ELR (cell line): ENCODE data around the gene GNGT1.
"Not testable (repeated sequence)": the region's sequence is repeated elsewhere in the genome, so short reads cannot be mapped to it uniquely, and the experiment has no call there.

Experiments
- DNase-seq: peaks from one replicate; pipeline ENCODE4 v3.0.0-alpha.2; 2015; ENCODE audit warnings: low read depth

The GNGT1 gene

DNA sequence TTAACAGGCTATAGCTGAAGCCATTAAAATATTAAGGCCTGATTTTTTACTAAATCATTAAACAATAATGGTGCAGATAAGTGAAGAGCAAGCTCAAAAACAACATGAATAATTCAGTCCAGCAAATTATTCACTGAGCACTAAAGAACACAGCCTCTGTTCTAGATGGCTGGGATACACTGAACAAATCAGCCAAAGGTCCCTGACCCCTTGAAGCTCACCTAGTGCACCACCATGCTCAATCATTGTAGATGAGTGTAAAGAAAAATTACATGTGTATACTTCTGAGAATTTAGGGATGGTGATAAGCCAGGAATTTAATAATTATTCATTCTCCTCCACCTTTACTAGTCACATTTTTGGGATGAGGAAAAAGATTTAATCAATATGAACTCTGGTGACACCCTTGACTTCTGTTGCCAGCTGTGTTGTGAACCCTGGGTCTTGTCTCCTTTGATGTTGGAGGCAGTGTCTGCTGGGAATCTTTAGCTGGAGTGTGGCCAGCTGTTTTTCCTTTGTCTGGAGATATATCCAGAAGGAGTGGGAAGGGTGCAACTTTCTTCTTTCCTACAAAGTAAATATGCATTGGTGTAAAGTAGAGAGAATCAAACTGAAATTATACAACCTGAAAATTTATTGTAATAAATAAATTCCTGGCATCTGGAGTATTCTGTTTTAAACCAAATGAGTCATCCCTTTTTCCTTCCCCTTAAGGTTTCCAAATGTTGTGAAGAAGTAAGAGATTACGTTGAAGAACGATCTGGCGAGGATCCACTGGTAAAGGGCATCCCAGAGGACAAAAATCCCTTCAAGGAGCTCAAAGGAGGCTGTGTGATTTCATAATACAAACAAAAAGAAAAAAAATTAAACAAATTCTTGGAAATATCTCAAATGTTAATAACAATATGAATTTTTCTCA is 4.0 kb downstream of the GNGT1 start:
- peak; percentile 49 for DNase-seq

DNA sequence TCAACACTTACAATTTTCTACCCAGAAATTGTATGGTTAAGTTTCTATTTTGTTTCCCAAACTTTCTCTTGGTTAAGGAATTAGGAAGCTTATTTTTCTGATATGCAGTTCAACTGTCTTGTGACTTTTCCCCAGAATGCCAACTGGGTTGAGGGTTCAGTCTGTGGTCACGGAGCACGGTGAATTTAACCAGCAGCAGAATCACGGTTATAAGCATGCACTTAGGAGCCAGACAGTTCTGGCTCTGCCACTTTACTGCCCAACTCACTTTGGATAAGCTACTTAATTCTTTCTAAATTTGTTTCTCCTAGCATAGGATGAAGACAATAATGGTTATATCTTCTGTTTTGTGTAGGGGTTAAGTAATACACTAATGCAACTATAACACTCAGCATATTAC is 4.9 kb downstream of the GNGT1 start:
- DNase-seq, result not testable (repeated sequence)

DNA sequence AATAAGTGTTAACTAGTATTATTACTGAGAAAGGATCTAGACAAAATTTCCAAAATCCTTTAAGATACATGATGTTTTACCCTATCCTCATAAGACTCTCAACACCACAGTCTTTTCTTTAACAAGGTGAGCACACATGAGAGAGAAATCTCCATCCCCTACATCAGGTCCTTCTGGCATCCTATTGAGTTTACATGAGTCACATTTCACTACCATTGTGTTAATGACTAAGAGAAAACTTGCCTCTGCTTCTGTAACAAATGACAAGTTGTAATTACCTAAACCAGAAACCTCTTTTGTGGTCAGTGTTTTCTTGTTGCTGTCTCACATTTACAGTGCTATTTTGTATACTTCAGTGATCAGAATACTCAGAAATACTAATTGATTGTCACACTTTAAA is 5.3 kb downstream of the GNGT1 start:
- peak; percentile 30 for DNase-seq

DNA sequence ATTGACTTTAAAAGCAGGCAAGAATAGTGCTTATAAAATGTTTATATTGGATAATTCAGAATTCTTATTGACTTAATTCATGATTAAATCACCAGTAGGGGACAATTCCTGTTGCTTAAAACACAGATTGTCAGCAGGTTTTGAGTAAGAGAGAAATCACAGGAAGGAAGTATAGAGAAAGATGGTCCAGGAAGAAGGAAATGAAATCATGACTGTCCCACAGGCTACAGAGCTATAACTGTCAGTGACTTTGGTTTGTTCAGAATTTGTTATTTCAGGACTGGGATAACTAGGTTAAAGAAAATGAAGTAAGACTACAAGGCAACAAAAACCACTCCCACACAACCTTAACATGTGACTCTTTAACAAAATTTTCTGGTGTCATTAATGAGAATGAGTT is 6.8 kb downstream of the GNGT1 start:
- DNase-seq, result no peak

DNA sequence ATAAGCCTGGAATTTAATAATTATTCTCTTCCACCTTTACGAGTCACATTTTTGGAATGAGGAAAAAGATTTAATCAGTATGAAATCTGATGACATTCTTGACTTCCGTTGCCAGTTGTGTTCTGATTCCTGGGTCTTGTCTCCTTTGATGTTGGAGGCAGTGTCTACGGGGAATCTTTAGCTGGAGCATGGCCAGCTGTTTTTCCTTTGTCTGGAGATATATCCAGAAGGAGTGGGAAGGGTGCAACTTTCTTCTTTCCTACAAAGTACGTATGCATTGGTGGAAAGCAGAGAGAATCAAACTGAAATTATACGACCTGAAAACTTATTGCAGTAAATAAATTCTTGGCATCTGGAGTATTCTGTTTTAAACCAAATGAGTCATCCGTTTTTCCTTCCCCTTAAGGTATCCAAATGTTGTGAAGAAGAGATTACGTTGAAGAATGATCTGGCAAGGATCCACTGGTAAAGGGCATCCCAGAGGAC is 8.3 kb downstream of the GNGT1 start:
- DNase-seq, result peak; percentile 80

DNA sequence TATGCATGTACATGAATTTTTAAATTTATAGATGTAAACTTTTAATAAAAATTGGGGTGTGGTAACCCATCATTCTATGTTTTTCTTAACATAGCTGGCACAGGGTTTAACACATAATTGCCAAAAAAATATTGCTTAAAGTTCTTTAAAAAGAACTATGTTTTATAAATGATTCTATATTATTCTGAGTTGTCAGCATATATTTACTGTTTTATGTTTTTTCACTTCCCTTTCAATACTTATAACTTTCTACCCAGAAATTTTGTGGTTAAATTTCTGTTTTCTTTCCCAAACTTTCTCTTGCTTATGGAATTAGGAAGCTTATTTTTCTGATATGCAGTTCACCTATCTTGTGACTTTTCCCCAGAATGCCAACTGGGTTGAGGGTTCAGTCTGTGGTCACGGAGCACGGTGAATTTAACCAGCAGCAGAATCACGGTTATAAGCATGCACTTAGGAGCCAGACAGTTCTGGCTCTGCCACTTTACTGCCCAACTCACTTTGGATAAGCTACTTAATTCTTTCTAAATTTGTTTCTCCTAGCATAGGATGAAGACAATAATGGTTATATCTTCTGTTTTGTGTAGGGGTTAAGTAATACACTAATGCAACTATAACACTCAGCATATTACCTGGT is 9.0 kb downstream of the GNGT1 start:
- DNase-seq, result not testable (repeated sequence)

DNA sequence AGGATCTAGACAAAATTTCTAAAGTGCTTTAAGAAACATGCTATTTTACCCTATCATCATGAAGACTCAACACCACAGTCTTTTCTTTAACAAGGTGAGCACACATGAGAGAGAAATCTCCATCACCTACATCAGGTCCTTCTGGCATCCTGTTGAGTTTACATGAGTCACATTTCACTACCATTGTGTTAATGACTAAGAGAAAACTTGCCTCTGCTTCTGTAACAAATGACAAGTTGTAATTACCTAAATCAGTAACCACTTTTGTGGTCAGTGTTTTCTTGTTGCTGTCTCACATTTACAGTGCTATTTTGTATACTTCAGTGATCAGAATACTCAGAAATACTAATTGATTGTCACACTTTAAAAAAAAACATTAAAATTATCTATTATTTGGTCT is 9.5 kb downstream of the GNGT1 start:
- not testable (repeated sequence) for DNase-seq

DNA sequence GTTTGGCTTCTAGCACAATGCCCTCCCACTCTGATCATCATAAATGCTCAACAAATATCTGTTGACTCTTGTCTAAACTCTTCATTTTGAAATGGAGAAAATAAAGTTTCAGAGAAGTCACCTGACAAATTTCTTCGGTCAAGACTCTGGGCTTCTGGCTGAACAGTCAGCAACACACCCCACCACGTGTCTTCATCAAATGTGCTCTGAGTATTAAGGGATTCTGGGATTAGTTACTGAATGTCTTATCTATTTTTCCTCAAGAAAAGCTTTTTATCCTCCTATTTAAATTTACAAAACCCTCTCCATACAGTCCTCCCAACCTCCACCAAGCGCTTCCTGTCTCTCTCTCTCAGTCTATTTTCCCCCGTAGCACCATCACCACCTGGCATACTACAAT is 9.9 kb downstream of the GNGT1 start:
- not testable (repeated sequence) for DNase-seq

DNA sequence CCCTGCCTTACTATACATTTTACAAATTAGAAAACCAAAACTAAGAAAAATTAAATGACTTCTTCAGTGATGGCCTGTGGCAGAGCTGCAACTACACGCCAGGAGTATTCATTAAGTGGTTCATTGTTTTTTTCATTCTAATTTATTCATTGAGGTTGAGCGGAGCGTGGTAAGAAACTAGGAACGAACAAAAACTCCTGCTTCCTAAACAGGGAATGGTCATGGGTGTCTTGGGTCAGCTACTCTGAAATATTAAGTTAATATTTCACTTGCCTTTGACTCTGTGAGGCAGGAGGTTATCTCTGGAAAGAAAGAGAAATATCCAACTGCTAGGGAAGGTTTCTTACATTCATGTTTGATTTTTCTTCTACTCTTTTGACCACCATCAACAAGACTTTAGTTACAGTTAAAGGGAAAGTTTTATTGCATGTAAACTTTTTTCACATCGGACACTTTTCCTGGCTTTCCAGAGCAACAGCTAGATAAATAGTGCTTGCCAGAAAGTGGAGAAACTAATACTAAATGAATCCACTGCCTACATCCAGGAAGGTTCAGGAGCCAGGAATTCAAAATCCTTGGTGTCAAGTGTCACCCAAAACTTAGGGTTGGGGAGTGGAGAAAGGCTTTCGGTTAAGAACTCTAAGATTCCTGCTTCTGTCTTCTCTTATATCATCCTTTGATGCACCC is 14.3 kb downstream of the GNGT1 start:
- DNase-seq, result peak; percentile 13

DNA sequence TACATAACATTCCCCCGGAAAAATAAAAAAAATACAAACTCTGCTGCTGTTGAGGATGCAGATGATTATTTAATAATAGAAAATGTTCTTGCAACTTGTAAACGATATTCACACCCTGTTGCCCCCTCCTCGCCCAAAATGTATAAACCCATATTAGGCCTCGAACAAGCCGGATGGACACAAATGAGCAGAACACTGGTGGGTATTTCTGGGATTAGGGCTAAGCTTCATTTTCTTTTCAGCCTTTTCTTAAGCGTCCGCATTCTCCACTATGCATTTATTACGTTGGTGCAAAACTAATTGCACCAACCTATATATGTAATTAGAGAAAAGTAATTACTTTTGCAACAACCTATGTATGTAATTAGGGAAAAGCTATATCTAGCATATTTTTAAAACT is 14.8 kb downstream of the GNGT1 start:
- DNase-seq, result peak; percentile 24

DNA sequence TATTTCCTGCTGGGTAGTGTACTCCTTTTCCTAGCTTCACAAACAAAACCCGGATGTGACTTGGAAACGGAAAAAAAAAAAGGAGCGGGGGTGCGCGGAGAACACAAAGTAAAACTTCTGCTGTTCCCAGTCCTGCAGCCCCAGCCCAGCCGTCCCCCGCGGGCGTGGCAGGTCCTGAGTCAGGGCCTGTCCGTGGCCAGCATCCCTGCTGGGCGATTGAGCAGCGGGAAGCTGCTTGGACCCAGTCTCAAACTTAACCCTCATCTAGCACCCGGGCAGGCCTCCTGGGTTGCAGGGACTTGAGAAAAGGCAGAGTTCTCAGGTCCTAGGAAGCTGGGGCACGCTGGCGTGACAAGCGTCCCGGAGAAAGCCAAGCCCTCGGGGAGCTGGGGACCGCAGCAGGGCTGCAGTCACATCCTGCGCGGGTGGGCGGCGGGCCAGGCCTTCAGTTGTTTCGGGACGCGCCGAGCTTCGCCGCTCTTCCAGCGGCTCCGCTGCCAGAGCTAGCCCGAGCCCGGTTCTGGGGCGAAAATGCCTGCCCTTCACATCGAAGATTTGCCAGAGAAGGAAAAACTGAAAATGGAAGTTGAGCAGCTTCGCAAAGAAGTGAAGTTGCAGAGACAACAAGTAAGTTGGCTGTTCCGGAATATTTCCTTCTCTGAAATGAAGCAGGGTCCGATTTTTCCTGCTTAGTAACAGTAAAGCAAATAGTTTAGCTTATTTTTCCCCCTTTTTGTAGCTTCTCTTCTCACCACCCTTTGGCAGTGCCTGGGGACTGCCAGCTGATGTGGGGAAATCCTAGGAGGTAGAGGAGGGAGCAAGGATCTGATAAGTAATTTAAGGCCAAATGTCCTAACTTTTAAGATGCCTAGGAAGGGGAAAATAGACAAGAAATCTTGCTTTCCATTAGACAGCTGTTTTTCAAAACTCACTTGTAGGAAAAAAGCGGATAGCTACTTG is 15.5 kb downstream of the GNGT1 start, which contains the start of gene GNG11:
TSS of gene GNG11 (plus strand) at position 129 of the 960 bp plus-strand sequence. CDS start at position 532, 403 bp downstream.
- peak; percentile 86 for DNase-seq

DNA sequence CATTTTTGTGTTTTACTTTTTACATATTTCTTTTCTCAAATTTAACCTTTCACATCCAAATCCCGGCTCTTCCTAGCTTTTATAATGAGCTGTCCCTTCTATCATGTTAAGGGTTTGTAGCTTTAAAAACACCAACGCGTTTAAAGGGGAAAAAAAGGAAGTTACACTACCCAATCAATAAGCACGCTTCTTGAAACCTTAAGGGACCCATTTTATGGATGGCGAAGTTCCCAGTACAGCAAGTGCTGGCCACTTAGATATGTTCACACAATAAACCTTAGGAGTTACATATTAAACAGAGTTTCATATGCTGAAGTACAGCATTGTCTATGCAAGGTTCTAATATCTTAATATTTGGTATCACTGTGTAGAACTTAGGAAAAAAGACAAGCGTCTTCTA is 16.9 kb downstream of the GNGT1 start:
- DNase-seq, result peak; percentile 30

DNA sequence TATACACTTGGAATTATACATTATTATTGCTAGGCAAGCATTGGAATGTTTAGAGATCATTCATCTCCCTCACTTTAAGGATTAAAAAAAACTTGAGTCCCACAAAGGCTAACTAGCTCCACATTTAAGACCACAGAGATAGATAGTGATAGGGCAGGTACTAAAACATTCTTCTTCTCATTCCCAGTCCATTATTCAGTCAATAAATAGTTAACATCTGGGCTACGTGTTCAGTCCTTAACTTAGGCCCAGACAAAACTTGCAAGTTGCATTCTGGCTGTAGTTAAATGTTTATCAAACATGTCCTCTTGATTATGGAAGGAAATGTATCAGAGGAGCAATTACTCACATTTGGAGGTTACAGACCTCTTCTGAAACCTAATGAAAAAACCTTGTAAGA is 17.6 kb downstream of the GNGT1 start:
- DNase-seq, result peak; percentile 36

DNA sequence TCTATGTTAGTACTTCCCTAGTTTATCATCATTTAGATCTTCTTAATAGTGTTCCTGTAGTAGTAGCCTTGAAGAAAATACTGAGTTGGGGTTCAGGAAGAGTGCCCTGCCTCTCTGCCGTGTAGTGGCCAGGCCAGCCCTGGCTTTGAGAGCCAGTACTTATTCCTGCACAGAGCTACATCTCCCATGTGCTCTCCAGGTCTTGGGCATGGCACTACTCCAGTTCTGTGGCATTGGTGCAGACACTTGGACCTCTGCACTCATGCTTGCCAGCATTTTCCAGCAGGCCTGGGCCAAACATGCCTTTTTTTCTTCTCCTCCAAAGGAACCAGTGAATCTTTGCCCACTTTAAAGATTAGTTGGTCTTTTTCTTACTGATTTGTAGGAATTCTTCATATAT is 20.4 kb downstream of the GNGT1 start:
- DNase-seq, result no peak

DNA sequence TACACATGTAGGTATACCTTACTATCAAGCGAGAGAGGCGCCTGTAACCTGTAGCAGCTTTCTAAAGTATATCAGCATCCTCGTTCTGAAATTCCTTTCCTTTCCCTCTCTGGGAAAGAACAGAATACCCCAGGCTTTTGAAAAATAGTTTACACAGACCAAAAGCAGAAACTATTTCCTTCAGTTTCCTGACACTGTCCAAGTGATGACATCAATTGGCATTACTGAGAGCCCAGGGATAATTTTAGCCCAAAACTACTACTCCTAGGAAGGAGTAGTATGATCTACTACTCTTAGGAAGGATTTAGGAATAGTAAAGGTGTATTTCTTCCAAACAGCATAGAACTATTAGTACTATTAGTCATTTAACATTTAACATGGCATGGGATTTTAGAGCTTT is 21.2 kb downstream of the GNGT1 start:
- DNase-seq, result no peak

DNA sequence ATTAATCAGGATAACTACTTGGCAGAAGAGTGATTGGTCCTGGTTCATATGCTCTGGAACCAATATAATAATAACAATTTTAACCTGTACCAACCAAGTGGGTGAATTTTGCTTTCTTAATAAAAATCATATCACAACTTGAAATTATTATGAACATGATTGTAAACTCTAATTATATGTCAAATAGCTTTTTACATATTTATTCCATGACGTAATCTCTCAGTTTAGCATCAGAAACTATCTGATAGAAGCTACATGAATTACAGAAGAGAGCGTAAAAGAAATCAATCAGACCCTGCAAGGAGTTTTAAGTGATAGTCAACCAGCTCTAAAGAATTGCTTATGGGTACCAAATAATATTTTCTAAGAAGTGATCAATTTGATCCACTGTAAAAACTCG is 25.3 kb downstream of the GNGT1 start:
- DNase-seq, result no peak

DNA sequence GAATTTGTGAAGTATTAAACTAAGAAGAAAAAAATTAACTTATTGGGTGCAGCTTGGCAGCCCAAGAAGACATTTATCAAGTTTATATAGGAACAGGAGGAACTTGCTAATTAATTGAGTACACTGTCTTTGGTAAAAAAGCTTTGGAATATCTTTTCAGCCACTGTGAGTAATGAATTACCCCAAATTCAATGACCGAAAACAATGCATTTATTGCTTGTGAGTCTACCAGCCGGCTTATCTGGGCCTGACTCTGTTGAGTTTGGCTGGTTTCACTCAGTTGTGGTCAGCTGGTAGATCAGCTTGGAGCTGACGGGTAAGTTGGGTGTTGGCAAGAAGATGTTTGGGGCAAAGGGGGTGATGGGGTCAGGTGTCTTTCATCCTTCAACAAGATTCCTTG is 26.8 kb downstream of the GNGT1 start:
- DNase-seq, result no peak

DNA sequence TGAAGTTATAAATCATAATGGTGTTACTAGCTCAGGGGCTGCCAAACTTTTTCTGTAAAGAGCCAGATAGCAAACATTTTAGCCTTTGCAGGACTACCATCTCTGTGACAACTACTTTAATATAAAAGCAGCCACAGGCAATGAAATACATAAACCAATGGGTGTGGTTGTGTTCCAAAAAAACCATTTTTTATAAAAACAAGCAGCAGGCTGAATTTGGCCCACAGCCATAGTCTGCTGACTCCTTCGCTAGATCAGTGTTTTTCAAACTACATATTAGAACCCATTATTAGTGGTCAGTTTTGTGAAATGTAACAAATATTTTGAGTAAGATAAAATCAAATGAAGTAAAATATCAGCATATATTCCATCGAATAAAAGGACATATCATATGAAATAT is 28.7 kb downstream of the GNGT1 start:
- no peak for DNase-seq

DNA sequence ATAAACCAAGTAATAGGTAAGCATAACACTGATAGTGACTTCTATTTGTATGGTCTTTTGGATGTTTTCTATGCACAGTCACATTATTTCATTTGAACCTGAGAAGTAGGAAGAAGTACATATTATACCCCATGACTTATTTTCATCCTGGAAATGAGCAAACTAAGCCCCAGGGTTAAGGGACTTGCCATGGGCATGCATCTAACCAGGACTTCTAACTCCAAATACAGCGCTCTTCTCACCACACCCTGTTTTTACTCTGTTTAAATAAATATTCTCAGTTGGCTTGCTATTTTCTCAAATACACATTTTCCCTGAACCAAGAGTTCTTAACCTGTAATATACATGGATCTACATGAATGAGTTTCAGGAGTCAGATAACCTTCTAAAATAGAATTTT is 31.5 kb downstream of the GNGT1 start:
- DNase-seq, result no peak

DNA sequence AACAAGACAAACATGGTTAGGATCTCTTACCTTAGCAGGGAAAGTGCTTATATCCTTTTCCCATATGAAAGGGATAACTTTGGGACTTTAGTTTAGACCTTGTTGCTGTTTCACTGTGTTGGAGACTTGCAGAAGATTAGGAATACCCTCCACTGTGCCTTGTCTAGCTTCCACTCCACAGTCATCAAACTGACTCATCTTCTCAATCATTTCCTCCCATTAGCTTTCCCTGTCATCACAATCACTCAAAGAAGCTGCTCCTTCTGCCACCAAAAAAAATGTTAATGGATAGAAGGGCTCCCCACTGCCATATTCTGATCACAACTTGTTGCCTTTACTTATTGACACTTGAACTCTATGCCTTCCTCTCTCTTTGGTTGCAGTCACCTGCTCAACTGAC is 31.9 kb downstream of the GNGT1 start:
- DNase-seq, result peak; percentile 32

DNA sequence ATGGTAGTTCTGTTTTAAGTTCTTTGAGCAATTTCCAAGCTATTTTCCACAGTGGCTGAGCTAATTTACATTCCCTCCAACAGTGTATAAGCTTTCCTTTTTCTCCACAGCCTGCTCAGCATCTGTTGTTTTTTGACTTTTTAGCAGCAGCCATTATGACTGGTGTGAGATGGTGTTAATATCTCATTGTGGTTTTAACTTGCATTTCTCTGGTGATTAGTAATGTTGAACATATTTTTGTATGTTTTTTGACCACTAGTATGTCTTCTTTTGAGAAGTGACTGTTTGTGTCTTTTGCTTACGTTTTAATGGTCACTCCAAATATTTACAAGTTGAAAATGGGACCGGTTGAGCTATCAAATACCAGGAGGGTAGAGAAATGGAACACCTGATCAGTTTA is 35.6 kb downstream of the GNGT1 start:
- peak; percentile 50 for DNase-seq
